Stimulated activated CD4-positive, alpha-beta T cell treated with anti-CD3 and anti-CD28 coated beads, Interleukin-1b, Interleukin-23, amount 100 ng/mL, for 1 hour (primary cell): Measurements from ENCODE around the gene ADGRL1.
"Not testable (repeated sequence)": the region's sequence is repeated elsewhere in the genome, so short reads cannot be mapped to it uniquely, and the experiment has no call there.

Experiments used
- DNase-seq, 2 donors: peaks; one replicate each; pipeline ENCODE4 v3.0.0-alpha.2; 2020; ENCODE audit warnings: low read depth in 2 of 2

ADGRL1 gene

DNA sequence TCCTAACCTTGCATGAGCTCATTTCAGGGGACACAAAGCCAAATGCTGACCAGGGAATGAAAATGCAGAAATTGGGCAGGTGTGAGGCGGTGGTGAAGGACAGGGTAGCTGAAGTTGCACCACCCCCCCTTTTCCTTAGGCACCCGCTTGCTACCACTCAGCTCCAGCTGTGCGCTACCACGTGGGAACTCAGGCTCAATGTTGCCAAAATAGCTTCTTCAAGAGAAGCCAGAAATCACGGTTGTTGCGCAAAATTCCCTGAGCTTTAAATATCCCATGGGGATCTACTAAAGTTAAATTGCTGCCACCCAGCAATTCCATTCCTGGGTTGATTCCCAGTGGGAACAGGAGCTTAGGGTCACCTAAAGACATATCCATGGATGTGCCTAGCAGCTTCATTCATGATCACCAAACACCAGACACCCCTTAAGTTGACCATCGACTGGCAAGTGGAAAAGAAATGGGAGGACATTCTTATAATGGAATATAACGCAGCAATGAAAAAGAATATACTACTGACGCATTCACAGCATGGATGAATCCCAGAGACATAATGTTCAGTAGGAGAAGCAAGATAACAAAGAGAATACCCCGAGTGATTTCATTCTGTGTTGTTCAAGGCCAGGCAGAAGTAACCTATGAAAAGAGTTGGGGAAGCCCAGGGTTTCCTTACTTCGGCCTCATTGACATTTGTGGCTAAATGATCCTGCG, 12.8 kb upstream of the ADGRL1 start:
- DNase-seq, result no peak

DNA sequence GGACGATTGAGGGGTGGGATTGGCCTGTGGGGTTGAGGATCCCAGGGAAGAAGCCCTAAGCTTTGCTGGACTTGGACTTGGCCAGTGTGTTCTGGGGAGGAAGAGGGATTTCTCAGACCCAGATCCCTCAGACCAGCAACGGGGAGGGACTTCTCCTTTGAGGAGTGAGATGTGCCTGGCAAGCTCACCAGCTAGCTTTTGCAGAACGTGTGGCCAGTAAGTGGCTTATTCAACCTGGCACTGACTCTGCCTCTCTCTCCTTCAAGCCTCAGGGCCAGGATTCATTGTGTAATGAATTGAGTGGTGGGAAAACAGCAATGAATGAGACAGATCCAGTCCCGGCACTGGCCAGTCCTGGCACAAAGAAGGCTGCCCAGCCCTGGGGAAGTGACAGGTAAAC, 11.9 kb upstream of the ADGRL1 start:
- not testable (repeated sequence) for DNase-seq

DNA sequence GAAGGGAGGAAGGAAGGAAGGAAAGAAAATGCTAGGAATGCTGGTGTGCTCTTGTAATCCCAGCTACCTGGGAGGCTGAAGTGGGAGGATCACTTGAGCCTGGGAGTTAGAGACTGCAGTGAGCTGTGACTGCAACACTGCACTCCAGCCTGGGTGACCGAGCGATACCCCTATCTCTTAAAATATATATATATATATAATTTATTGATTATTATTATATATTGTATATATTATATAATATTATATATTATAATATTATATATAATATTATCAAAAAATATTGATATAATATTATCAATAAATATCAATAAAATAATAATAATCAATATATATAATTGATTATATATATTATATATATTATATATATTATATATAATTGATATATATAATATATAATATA, 8.6 kb upstream of the ADGRL1 start:
- DNase-seq, result no peak

DNA sequence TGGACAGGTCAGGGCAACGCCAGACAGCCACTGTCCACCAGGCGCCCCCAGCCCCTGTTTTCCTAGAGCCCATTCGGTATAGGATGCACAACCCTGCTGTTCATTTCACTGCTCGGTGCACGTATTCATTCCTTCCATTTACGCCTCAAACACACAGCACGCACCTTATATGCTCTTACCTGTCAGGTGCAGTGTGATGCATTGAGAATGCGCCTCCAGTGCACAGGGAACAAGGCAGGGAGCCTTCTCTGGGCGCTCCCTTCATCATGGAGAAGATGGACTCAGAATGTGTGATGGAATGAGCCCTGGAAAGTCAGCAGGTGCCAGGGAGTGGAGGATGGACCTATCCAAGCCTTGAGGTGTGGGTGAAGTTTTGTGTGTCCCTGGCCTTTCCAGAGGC, 4.2 kb upstream of the ADGRL1 start:
- DNase-seq, result not testable (repeated sequence)

DNA sequence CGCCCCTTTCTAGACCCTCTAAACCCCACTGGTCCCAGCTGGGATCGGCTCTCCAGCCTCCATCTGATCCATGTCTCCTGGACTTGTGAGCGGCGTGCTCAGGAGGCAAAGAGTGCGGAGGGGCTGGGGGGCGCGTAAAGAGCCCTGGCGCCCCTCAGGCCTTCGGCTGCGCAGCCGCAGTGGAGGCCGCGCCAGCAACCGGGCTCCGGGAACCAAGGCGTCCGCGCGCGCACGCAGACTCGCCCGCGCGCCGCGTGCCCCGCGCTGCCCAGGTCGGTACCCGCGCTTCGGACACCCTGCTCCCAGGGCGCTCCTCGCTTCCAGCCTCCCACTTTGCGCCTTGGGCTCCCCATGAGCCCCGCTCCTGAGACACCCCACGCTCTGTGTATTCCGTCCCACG, 3.4 kb upstream of the ADGRL1 start:
- not testable (repeated sequence) for DNase-seq

DNA sequence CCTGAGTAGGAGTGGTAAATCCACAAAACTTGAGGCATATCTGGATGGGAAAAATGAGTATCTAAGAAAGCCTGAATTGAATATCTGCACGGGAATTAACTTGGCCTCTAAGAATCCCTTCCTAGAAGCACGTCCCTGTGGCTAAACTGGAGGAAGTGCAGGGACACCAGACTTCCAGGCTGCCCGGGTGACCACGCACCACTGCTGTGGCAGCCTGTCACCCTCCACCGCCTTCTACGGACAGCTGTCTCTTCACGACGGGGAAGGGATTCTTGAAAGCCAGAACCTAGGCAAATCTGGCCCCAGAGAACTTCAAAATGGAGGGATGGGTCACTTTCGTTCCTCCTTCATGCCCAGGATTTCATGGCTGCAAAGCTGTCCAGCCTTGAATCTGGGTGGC, 2.5 kb upstream of the ADGRL1 start:
- not testable (repeated sequence) for DNase-seq

DNA sequence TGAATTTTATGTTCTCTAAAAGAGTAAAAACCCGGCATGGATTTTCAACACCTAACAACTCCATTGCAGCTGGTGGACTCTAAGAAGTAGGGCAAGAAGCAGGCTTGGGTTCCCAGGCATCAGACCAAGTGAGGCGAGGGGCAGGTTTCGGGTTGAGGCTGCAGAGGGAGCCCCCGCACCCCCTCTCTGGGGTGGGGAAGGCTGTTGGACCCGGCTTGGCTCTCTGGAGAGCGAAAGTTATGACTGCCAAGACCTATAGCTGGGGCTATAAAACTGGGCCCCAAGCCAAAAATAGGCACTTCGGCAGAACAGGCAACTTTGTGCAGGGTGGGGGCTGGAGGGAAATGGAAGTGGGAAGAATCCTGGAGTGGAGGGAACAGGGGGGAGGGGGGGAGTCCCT, 1.8 kb upstream of the ADGRL1 start:
- DNase-seq, result not testable (repeated sequence)

DNA sequence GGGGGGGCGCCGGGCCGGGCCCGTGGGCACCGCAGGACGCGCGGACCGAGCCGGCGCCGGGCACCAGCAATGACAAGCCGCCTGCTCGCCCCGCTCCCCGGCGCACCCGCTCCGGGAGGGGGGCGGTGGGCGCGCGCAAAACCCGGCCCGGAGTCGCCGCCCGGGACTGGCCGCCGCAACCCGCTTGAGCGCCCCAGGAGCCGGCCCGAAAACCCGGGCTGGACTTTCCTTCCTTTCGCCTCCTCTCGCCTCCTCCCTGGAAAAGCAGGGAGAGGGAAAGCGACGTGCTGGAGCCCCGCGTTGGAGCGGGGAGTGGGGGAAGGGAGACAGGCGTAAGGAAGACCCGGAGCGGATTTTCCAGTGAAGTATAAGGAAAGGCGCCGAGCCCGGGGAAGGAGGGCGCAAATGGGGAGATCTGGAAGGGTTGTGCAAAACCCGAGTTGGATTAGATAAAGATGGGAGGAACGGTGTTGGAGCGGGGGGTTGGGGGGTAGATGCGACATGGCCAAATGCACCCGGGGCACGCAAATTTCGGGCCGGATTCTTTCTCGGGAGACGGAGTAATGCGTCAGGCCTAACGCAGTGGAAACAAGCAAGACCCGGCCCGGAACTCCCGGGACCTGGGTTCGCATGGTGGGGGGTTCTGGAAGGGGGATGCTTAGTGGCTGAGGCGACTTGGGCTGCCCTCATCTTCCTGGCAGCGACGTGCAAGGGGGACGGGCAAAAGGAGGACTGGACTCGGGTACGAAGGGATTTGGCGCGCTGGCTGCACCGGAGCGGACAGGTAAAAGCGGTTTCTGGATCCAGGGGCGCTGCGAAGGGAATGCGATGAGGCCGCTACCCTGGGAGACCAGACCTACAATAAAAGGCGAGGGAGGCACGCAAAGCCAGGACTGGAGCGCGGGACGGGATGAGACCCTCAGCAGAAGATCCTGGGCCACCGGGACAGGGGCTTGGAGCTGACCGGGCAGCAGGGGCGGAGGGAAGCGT, 1.1 kb upstream of the ADGRL1 start:
- DNase-seq, result peak; percentile 36 to 78

DNA sequence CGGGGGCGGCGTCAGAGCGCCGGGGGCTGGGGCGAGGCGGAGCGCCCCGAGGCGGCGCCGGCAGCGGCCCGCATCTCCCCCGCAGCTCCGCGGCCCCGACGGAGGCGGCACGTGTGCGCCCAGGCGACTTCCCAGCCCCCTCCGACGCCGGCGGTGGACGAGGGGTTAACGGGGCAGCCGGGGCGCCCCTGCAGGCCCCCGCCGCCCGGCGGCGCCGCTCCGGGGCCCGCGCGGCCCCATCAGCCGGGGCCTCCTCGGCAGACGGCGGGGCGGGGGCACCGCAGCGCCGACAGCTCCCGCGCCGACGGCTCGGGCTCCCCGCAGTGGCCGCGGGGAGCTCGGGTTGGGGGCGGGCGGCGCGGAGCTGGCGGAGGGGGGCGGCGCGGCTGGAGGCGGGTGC, 339 bp upstream of the ADGRL1 start:
- DNase-seq, result not testable (repeated sequence)

DNA sequence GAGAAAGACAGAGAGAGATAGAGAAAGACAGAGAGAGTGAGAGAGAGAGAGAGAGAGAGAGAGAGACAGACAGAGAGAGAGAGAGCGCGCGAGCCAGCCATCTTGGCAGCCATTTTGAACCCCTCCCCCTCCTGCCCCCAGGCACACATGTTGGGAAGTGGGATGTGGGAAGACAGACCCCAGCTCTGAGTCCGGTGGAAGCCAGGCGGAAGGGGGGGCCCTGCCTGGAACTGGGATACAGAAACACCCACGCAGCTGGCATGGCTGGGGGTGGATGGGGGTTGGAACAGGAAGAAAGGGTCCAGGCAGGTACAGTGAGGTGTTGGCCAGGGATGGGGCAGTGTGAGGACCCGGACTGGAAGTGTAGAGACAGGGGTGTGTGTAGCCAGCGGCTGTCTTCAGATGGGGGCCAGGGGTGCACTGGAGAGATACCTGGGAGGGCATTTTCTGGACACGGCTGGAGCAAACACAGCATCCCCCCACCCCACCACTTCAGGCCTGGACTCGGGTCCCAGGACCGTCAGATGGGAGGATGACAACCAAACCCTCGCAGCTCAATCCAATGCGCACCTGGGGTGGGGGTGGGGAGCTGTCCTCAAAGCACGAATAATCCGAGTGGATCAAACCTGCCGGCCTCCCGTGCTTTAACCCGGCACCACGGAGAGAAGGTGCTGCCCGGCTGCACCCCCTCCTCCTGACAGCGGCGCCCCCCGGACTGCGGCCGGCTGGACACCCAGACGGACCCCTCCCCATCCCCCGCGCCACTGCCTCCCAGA, 1.1 kb downstream of the ADGRL1 start:
- DNase-seq, result not testable (repeated sequence)

DNA sequence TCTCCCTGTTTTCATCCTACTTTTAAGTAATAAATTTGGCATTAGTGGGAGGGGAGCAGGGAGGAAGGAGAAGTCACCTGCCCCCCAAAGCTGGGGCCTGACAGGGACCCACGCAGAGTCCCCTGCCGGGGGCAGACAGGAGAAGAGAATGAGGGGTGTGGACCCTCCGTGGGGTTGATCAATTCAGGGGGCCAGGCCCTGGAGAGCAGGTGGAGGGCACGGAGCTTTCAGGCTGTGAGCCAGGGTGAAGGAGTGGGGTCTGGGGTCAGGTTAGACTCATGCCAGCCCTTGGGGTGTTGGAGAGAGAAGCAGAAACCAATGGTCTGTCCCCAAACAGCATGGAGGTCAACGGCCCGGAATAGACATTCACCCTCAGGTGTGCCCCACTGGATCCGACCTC, 1.8 kb downstream of the ADGRL1 start:
- DNase-seq, result not testable (repeated sequence)

DNA sequence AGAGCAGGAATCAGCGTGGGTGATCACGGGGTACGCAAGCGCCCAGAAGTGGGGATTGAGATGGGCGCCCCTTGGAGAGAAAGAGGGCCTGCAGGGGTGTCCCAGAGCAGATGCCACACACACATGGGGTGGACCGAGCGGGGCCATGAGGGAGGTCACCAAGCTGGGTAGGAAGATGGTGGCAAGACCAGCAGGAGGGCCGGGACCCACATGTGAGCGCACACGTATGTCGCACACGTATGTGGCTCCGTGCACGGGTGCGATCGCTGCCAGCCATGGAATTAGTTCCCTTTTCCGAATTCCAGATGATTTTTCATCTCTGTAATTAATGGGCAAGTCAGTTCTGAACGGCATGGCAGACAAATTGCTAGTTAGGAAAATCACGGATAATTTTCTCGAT, 2.2 kb downstream of the ADGRL1 start:
- not testable (repeated sequence) for DNase-seq

DNA sequence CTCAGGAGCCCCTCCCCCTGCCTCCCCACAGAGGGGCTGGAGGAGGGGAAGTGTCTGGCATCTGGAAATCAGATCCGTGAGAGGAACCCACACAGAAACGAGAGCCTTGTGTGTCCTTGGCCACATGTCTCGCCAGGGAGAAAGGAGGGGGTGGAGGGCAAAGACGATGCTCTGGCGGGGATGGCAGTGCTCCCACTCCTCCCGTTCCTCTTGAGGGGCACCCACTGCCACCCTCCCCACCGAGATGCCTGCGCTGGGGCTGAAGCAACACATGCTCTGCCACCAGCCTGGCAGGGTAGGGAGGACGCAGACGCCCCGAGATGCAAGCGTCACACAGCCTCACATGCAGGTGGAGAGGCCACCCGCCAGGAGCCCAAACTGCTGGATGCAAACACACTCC, 2.8 kb downstream of the ADGRL1 start:
- DNase-seq, result no peak

DNA sequence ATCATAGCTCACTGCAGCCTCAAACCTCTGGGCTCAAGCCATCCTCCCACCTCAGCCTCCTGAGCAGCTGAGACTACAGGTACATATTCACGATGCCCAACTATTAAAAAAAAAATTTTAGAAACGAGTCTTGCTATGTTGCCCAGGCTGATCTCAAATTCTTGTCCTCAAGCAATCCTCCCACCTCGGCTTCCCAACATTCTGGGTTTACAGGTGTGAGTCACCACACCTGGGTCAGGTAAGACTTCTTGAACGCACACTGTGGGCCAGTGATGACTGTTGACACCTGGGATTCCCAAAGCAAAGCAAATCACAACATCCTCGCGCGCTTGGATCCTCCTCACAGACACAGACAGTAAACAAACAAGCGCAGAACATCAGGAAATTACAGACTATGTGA, 4.5 kb downstream of the ADGRL1 start:
- not testable (repeated sequence) for DNase-seq

DNA sequence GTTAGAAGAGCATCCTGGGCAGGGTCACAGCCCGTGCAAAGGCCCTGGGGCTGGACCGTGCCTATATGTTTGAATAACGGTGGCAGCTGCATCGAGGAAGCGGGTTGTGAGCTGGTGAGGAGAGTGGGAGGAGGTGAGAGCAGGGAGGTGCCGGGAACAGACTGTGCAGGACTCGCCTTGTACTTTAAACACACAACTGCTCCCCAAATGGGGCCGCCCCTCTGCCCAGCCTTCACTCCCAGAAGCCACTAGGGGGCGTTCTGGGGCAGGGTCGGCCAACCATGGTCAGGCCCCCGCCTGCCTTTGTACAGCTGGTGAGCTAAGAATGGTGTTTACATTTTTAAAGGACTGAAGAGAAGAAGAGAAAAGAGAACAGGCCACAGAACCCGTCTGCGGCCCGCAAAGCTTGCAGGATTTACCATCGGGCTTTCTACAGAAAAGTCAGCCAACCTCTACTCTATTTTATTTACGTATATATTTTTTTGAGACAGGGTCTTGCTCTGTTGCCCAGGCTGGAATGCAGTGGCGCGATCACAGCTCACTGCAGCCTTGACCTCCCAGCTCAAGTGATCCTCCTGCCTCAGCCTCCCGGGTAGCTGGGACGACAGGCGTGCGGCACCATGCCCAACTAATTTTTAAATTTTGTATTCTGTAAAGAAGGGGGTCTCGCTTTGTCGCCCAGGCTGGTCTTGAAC, 5.7 kb downstream of the ADGRL1 start:
- peak in 1 of 2 donors; percentile 21 for DNase-seq

DNA sequence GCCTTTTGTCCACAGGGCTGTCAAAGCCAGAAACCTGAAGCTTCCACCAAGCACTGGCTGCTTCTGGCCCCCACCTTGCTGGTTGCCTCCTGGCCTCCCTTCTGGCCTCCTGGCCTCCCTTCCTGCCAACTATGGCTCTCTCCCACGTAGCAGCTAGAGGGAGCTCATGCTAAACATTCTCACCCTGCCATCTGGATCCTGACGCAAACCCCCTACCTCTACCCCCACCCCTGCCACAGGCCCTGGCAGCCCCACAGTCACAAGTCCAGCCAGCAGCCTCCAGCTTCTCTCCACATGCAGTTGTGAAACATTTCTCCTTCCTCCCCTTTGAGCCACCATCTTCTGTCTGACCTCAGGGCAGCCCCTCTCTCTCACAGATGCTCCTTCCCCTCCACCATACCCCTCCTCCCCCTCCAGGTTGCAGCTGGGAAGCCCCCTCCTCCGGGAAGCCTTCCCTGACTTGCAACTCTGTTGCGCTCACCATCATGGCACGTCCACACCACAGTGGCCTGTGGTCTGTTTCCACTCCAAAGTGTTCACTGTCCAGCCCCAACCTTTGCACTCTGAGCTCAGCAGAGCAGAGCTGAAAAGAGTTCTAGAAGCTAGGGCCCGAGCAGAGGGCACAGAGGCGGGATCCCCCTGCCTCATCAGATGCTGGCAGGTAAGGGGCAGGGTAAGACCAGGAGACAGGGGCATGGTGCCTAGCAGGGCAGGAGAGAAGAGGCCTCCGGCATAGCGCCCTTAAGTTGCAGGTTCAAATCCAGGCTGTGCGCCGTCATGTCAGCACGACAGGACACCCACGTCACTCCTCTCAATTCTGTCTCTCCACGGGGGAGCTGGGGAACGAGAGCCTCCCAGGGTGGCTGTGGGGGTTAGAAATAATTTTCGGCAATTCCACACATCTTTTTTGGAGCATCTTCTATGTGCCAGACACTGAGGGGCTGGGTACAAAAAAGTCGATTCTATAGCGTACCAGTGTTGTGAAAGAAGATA, 7.3 kb downstream of the ADGRL1 start:
- no peak for DNase-seq

DNA sequence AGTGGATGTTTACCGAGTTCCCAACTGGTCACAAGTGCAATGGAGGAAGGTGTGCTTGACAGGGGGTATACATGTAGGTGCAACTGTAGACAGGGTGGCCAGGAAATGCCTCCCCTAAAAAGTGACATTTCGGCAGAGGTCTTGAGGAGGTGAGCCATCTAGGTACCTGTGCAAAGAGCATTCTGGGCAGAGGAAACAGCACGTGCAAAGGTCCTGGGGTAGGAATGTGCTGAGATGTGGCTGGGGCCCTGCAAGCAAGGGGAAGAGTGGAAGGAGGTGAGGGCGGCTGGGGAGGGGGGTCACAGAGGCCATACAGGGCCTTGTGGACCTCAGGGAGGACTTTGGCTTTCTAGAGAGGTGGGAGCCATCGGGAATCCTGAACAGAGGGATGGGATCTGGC, 8.1 kb downstream of the ADGRL1 start:
- no peak for DNase-seq

DNA sequence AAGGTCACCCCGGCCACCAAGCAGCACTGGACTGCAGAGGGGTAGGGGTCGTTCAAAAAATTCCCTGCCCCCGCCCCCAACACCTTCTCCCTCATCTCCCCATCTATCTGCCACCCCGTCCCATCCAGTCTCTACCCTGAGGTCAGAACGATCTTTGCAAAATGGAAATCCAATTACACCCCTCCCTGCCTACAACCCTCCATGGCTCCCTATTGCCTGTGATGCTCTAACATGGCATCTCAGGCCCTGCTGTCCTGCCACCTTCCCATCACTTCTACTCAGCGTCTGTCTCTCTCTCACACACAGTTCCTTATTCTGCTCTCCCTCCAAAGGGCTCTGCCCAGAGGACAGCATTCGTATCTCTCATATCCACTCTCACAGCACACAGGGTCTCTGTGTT, 8.7 kb downstream of the ADGRL1 start:
- not testable (repeated sequence) for DNase-seq

DNA sequence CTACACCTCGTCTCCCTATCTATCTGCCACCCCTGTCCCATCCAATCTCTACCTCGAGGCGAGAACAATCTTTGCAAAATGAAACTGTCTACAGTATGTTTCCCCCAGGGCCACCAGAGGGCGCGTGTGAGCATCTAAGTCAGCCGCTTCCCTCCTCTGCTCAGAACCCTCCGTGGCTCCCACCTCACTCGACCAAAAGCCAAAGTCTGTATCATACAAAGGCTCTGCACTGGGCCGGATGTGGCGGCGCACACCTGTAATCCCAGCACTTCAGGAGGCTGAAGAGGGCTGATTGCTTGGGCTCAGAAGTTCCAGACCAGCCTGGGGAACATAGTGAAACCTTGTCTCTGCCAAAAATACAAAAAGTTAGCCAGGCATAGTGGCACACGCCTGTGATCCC, 9.9 kb downstream of the ADGRL1 start:
- peak; percentile 60 to 72 for DNase-seq

DNA sequence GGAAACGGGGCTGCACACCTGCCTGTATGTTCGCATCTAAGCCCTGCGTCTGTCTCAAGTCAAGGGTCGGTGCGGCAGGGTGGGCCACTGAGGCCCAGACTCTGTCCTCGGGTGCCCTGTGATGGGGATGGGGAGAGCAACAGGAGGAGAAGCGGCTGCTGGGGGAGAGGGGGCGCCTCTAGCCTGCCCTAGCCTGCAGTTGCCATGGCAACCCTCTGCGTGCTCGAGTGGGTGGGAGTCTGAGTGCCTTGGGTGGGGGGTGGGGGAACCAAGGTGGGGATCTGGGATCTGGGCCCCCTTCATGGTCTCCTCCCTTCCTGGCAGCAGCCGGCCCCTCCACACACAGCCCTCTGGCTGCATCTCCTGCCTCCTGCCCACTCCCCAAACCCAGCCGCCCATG, 10.8 kb downstream of the ADGRL1 start:
- DNase-seq, result not testable (repeated sequence)
